ENCODE measurements around the gene ZBED1.
"Not testable (repeated sequence)": the region's sequence is repeated elsewhere in the genome, so short reads cannot be mapped to it uniquely, and the experiment has no call there.

Gene ZBED1

GRCh38 chrX:2473064-2473463, 27.7 kb downstream of the ZBED1 start:
- DNase-seq: not testable (repeated sequence)

- no peak for DNase-seq
These were observed 29.1 kb downstream of the ZBED1 start for GRCh38 chrX:2471641-2472040.

- DNase-seq: not testable (repeated sequence)
These were observed 29.6 kb downstream of the ZBED1 start for GRCh38 chrX:2471126-2471525.

- DNase-seq: not testable (repeated sequence)
These were observed 30.9 kb downstream of the ZBED1 start for GRCh38 chrX:2469852-2470251.

GRCh38 chrX:2469196-2469685, 31.5 kb downstream of the ZBED1 start:
- no peak for DNase-seq

- no peak for DNase-seq
These were observed 32.2 kb downstream of the ZBED1 start for GRCh38 chrX:2468261-2469195.

GRCh38 chrX:2466876-2467656, 33.7 kb downstream of the ZBED1 start:
- DNase-seq: no peak

GRCh38 chrX:2464677-2465166, 36.1 kb downstream of the ZBED1 start:
- no peak for DNase-seq

- DNase-seq: no peak
These were observed 36.7 kb downstream of the ZBED1 start for GRCh38 chrX:2463973-2464676.

GRCh38 chrX:2463481-2463880, 37.3 kb downstream of the ZBED1 start:
- not testable (repeated sequence) for DNase-seq

- no peak for DNase-seq
These were observed 38.0 kb downstream of the ZBED1 start for GRCh38 chrX:2462780-2463179.

GRCh38 chrX:2462074-2462473, 38.7 kb downstream of the ZBED1 start:
- DNase-seq: no peak

- DNase-seq: no peak
These were observed 39.1 kb downstream of the ZBED1 start for GRCh38 chrX:2461711-2462016.

GRCh38 chrX:2460821-2461710, 39.7 kb downstream of the ZBED1 start:
- not testable (repeated sequence) for DNase-seq

- DNase-seq: not testable (repeated sequence)
These were observed 40.7 kb downstream of the ZBED1 start for GRCh38 chrX:2460048-2460447.

- DNase-seq: no peak
These were observed 42.5 kb downstream of the ZBED1 start for GRCh38 chrX:2458309-2458708.

- DNase-seq: no peak
These were observed 43.3 kb downstream of the ZBED1 start for GRCh38 chrX:2457289-2458133.

GRCh38 chrX:2456091-2456490, 44.7 kb downstream of the ZBED1 start:
- DNase-seq: not testable (repeated sequence)

- not testable (repeated sequence) for DNase-seq
These were observed 46.2 kb downstream of the ZBED1 start for GRCh38 chrX:2454620-2455019.

- DNase-seq: no peak
These were observed 48.0 kb downstream of the ZBED1 start for GRCh38 chrX:2452799-2453198.

- no peak for DNase-seq
These were observed 48.4 kb downstream of the ZBED1 start for GRCh38 chrX:2452317-2452784.
